CD14-positive monocyte (primary cell): ENCODE measurements around the gene NFE2L1. TPM values are rescaled to one million over a fixed set of nuclear protein-coding genes. Genes with fewer than 3 reads are reported as not detected.

Experiments
- DNase-seq, 3 donors: peaks; one replicate each; pipeline ENCODE4 v3.0.0-alpha.2; 2011 to 2022
- H2AFZ ChIP-seq: 2 replicates; pipeline ENCODE4 v1.6.0; 2012; ENCODE audit warnings: mild to moderate bottlenecking, low read depth, low read length, inconsistent platforms; ENCODE audit not compliant: insufficient read depth, poor library complexity, severe bottlenecking
- H3K27ac ChIP-seq, 2 donors: 1 replicate in 1 of 2; 2 replicates in 1 of 2; pipeline ENCODE4 v1.5.1; 2012 to 2013; ENCODE audit warnings: low read length in 2 of 2, control low read depth in 1 of 2, inconsistent platforms in 1 of 2, low read depth in 1 of 2, mild to moderate bottlenecking in 1 of 2
- H3K27me3 ChIP-seq, 2 donors: one replicate each; pipeline versions ENCODE4 v1.6.0 to v1.6.1; 2011 to 2013; ENCODE audit warnings: low read length in 2 of 2; ENCODE audit not compliant: control insufficient read depth in 2 of 2, insufficient read depth in 2 of 2
- H3K36me3 ChIP-seq, 2 donors: replicated peaks in 1 of 2; 1 replicate in 1 of 2; 2 replicates in 1 of 2; pipeline versions ENCODE4 v1.5.1 to v1.6.1; 2012 to 2013; ENCODE audit warnings: low read length in 2 of 2, control low read depth in 1 of 2, inconsistent platforms in 1 of 2, mild to moderate bottlenecking in 1 of 2; ENCODE audit not compliant: insufficient read depth in 2 of 2, control insufficient read depth in 1 of 2
- H3K4me1 ChIP-seq, 2 donors: 1 replicate in 1 of 2; 2 replicates in 1 of 2; pipeline versions ENCODE4 v1.5.1 to v1.6.1; 2012 to 2013; ENCODE audit warnings: low read length in 2 of 2, control low read depth in 1 of 2, inconsistent platforms in 1 of 2, mild to moderate bottlenecking in 1 of 2, moderate library complexity in 1 of 2; ENCODE audit not compliant: insufficient read depth in 2 of 2, control insufficient read depth in 1 of 2
- H3K4me2 ChIP-seq: replicated peaks from 2 replicates; pipeline ENCODE3; 2012; ENCODE audit warnings: low read length, moderate library complexity, mild to moderate bottlenecking; ENCODE audit not compliant: poor library complexity, severe bottlenecking; ENCODE audit errors: extremely low read depth
- H3K4me3 ChIP-seq, 3 experiments: fragments of 200-600 bp in 1 of 3; sonication (generic) in 1 of 3; replicated peaks in 1 of 3; 1 replicate in 2 of 3; 2 replicates in 1 of 3; pipeline ENCODE4 v1.5.1; 2011 to 2013; ENCODE audit warnings: low read length in 3 of 3, mild to moderate bottlenecking in 3 of 3, control low read depth in 2 of 3, low read depth in 2 of 3, inconsistent platforms in 1 of 3, moderate library complexity in 1 of 3
- H3K79me2 ChIP-seq: 2 replicates; pipeline ENCODE4 v1.6.0; 2012; ENCODE audit warnings: mild to moderate bottlenecking, control low read depth, inconsistent platforms, low read length, moderate library complexity; ENCODE audit not compliant: insufficient read depth
- H3K9ac ChIP-seq: 2 replicates; pipeline ENCODE4 v1.6.0; 2017; ENCODE audit warnings: low read length, mild to moderate bottlenecking; ENCODE audit not compliant: insufficient read depth, poor library complexity, severe bottlenecking
- H3K9me3 ChIP-seq, 2 donors: replicated peaks in 1 of 2; 1 replicate in 1 of 2; 2 replicates in 1 of 2; pipeline versions ENCODE4 v1.5.1 to v1.6.1; 2012 to 2013; ENCODE audit warnings: low read length in 2 of 2, control low read depth in 1 of 2; ENCODE audit not compliant: control insufficient read depth in 1 of 2, insufficient read depth in 1 of 2
- H4K20me1 ChIP-seq: 2 replicates; pipeline ENCODE4 v1.6.0; 2012; ENCODE audit warnings: mild to moderate bottlenecking, low read length, control low read depth, moderate library complexity; ENCODE audit not compliant: insufficient read depth
- H3K27ac Mint-ChIP-seq, 7 donors: one replicate each; pipeline ENCODE4 v1.8.0; 2020; ENCODE audit warnings: mild to moderate bottlenecking in 7 of 7, mixed read lengths in 7 of 7, moderate library complexity in 6 of 7, inconsistent platforms in 2 of 7
- H3K27me3 Mint-ChIP-seq, 3 donors: one replicate each; pipeline ENCODE4 v1.8.0; 2021 to 2022; ENCODE audit warnings: low read depth in 3 of 3, mild to moderate bottlenecking in 3 of 3, mixed read lengths in 3 of 3, moderate library complexity in 3 of 3, inconsistent platforms in 1 of 3
- H3K36me3 Mint-ChIP-seq, 2 donors: one replicate each; pipeline ENCODE4 v1.8.0; 2020; ENCODE audit warnings: mixed read lengths in 2 of 2, inconsistent platforms in 1 of 2, mild to moderate bottlenecking in 1 of 2
- H3K4me1 Mint-ChIP-seq: one replicate; pipeline ENCODE4 v1.8.0; 2020; ENCODE audit warnings: mild to moderate bottlenecking, mixed read lengths
- H3K4me3 Mint-ChIP-seq, 2 donors: one replicate each; pipeline ENCODE4 v1.8.0; 2020; ENCODE audit warnings: mild to moderate bottlenecking in 2 of 2, mixed read lengths in 2 of 2, moderate library complexity in 1 of 2
- H3K9me3 Mint-ChIP-seq, 7 donors: one replicate each; pipeline ENCODE4 v1.8.0; 2020 to 2022; ENCODE audit warnings: mixed read lengths in 7 of 7, mild to moderate bottlenecking in 6 of 7, moderate library complexity in 6 of 7, inconsistent platforms in 2 of 7
- CTCF ChIP-seq: fragments of 200-600 bp; IDR thresholded peaks from one replicate; pipeline ENCODE4 v1.8.0; 2022; ENCODE audit warnings: antibody characterized with exemption, mild to moderate bottlenecking
- WGBS: methylation state at CpG from one replicate; pipeline ENCODE4 v1.1.5; 2013; ENCODE audit warnings: missing lambda C conversion rate; ENCODE audit not compliant: insufficient coverage; 5-methylcytosine and 5-hydroxymethylcytosine counted together
- intact Hi-C, 2 donors: fragments of 100-400 bp; cut with micrococcal nuclease; formaldehyde crosslinking; loops; one replicate each; pipeline versions ENCODE4 v1.15.0 to v1.15.1; 2023
- polyA plus RNA-seq, 3 donors: library from polyadenylated mRNA; depleted of rRNA in 1 of 3; unstranded in 2 of 3; stranded (reverse) in 1 of 3; fragments of 300-500 nt in 2 of 3; fragments of >200 nt in 1 of 3; fragmentation: Illumina TruSeq in 2 of 3; gene quantifications; 1 replicate in 2 of 3; 2 replicates in 1 of 3; pipeline ENCODE4 v1.2.3, GENCODE V29; 2012 to 2021

NFE2L1 gene
- polyA plus RNA-seq, 3 donors: 2.8 to 27.0 (median 7.1) TPM

GRCh38 chr17:48002266-48002915 is 45.8 kb upstream of the NFE2L1 start:
- DNase-seq: peak; percentile 80 to 94 (median 90)
- Mint-ChIP-seq H3K27ac (peak overlapping the region; percentile 95 to 97 (median 97)), H3K4me3 (peak overlapping the region; percentile 34 to 64), H3K27me3 (peaks cover 0 to 4% (median 2%) of the 10 kb centered on the region in 3 donors), H3K9me3 (peaks cover 0 to 2% (median 0%) of the 10 kb centered on the region in 7 donors), H3K36me3 (peaks cover 0 to 1% of the 10 kb centered on the region in 2 donors), H3K4me1 (peaks cover 78% of the 10 kb centered on the region)
- Histone ChIP-seq H3K36me3 (no peaks in the 10 kb centered on the region), H3K79me2 (no peaks in the 10 kb centered on the region), H3K4me3 (peak overlapping the region in 2 of 3 experiments; percentile 1 to 58), H4K20me1 (no peaks in the 10 kb centered on the region), H3K9me3 (no peaks in the 10 kb centered on the region), H3K27me3 (no peaks in the 10 kb centered on the region), H3K9ac (peak overlapping the region; percentile 53), H3K4me1 (peaks cover 69 to 88% of the 10 kb centered on the region in 2 donors), H2AFZ (peak overlapping the region; percentile 57), H3K27ac (peak overlapping the region; percentile 91 to 94), H3K4me2 (peak overlapping the region; percentile 71)
- no peak for TF ChIP-seq CTCF
- WGBS: 0% methylated on average over 4 of the region's 4 CpGs
- intact Hi-C loops: no loop called here

- Histone ChIP-seq H3K27me3 (no peaks in the 10 kb centered on the region), H3K36me3 (no peaks in the 10 kb centered on the region), H2AFZ (peak overlapping the region; percentile 57), H3K4me3 (peak overlapping the region in 1 of 3 experiments; percentile 58), H3K79me2 (no peaks in the 10 kb centered on the region), H3K27ac (peak overlapping the region; percentile 91 to 94), H3K9me3 (no peaks in the 10 kb centered on the region), H3K4me2 (peak overlapping the region; percentile 71), H4K20me1 (no peaks in the 10 kb centered on the region), H3K9ac (peak overlapping the region; percentile 28), H3K4me1 (peaks cover 71 to 89% of the 10 kb centered on the region in 2 donors)
- H3K36me3 Mint-ChIP-seq: peaks cover 0 to 1% of the 10 kb centered on the region in 2 donors
- H3K27me3 Mint-ChIP-seq: peaks cover 0 to 4% (median 3%) of the 10 kb centered on the region in 3 donors
- H3K4me1 Mint-ChIP-seq: peaks cover 78% of the 10 kb centered on the region
- TF ChIP-seq CTCF: no peak
- peaks cover 0 to 2% (median 0%) of the 10 kb centered on the region in 7 donors for H3K9me3 Mint-ChIP-seq
- 74% methylated on average over 3 of the region's 7 CpGs for WGBS
- H3K4me3 Mint-ChIP-seq: peak overlapping the region in 1 of 2 donors; percentile 63
- DNase-seq: no peak
- intact Hi-C loops: no loop called here
- peak overlapping the region; percentile 92 to 97 (median 96) for H3K27ac Mint-ChIP-seq
These were observed 45.2 kb upstream of the NFE2L1 start for GRCh38 chr17:48002916-48003416.
